ENCODE measurements around the gene SLC9A2. TPM values are rescaled to one million over a fixed set of nuclear protein-coding genes. Genes with fewer than 3 reads are reported as not detected.

Gene SLC9A2
- total RNA-seq, 2 donors from 2014 or later, result not detected

DNA sequence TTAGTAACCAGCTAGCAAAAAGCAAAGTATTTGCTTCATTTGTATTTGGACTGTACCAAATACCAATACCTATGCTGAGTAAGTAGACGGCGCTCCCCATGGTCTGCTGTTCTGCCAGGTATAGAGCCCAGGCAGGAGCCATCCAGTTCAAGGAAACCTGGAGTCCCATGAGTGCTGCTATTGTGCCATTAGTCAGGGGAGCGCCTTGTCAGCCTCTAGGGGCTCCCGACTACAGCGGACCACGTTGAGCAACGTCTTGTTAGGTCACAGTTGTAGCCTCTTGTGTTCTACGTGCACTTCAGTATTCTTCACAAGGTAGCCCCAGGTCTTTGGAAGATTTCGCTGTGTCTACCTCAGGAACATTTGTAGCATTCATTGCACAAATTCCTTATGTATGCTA lies 21.6 kb upstream of the SLC9A2 start:
- H3K27me3 Mint-ChIP-seq, result peaks cover 20 to 42% of the 10 kb centered on the region in 2 donors
- no peaks in the 10 kb centered on the region for H3K9me3 Mint-ChIP-seq
- H3K4me3 Mint-ChIP-seq, result no peak overlapping the region
- peaks cover 10% of the 10 kb centered on the region for H3K36me3 Mint-ChIP-seq
- no peak overlapping the region for H3K27ac Mint-ChIP-seq
- H3K4me1 Mint-ChIP-seq (ENCODE audit: low read depth in 2 of 2), result peaks cover 14 to 19% of the 10 kb centered on the region in 2 donors
- ATAC-seq (no peak), DNase-seq (ENCODE audit: low spot score) (no peak)

DNA sequence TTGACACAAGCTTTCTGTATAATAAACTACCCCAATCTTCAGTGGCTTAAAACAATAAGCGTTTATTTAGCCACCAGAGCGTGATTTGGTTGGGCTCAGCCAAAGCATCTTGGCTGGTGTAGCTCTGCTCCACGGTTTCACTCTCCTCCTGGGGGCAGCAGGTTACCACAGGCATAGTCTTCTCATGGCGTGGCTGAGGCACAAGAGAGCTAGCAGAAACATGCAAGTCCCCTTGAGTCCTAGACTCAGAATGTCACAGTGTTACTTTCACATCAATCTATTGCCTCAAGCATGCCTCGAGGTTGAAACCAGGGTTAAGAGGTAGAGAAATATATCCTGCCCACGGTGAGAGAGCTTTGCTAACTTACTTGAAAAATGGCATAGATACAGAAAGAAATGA lies 19.9 kb upstream of the SLC9A2 start:
- ATAC-seq (no peak), DNase-seq (ENCODE audit: low spot score) (no peak)
- Mint-ChIP-seq H3K36me3 (peaks cover 10% of the 10 kb centered on the region), H3K27me3 (peaks cover 24 to 45% of the 10 kb centered on the region in 2 donors), H3K27ac (no peak overlapping the region), H3K4me1 (ENCODE audit: low read depth in 2 of 2) (peaks cover 14 to 19% of the 10 kb centered on the region in 2 donors), H3K9me3 (no peaks in the 10 kb centered on the region), H3K4me3 (no peak overlapping the region)

DNA sequence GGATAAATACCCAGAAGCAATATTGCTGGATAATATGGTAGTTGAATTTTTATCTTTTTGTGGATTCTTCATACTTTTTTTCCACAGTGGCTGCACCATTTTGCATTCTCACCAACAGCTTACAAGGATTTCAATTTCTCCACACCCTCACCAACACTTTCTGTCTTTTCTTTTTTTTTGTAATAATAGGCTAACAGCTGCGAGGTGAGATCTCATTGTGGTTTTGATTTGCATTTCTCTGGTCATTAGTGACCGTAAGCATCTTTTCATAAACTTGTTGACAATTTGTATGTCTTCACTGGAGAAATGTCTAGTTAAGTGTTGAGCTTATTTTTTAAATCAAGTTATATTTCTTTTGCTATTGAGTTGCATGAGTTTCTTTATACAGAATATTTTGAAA lies 17.6 kb upstream of the SLC9A2 start:
- no peak for DNase-seq (ENCODE audit: low spot score)
- peaks cover 17 to 40% of the 10 kb centered on the region in 2 donors for H3K27me3 Mint-ChIP-seq
- H3K36me3 Mint-ChIP-seq, result peaks cover 10% of the 10 kb centered on the region
- no peak overlapping the region for H3K27ac Mint-ChIP-seq
- H3K4me1 Mint-ChIP-seq (ENCODE audit: low read depth in 2 of 2), result peaks cover 14 to 19% of the 10 kb centered on the region in 2 donors
- no peaks in the 10 kb centered on the region for H3K9me3 Mint-ChIP-seq
- no peak for ATAC-seq
- H3K4me3 Mint-ChIP-seq, result no peak overlapping the region

DNA sequence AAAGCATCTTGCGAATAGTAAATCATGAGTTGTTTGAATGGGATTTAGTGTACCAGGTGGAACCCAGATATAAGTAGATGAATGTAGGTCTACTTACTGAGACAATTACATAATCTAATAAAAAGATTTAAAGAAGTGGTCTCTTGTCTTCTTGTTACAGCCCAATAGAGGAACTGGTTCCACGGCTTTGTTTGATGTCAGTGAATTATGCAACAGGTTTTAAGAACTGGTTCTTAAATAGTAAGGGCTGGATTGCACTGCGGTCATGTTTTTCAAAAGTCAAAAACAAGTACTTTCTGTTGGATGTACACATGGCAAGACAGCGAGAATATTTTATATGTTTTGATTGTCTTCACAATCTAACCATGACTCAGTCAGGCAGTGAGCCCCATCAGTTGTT lies 15.4 kb upstream of the SLC9A2 start:
- Mint-ChIP-seq H3K27ac (no peak overlapping the region), H3K36me3 (peaks cover 10% of the 10 kb centered on the region), H3K27me3 (peaks cover 17 to 37% of the 10 kb centered on the region in 2 donors), H3K9me3 (no peaks in the 10 kb centered on the region), H3K4me3 (no peak overlapping the region), H3K4me1 (ENCODE audit: low read depth in 2 of 2) (peaks cover 14 to 19% of the 10 kb centered on the region in 2 donors)
- DNase-seq (ENCODE audit: low spot score) (no peak), ATAC-seq (no peak)

DNA sequence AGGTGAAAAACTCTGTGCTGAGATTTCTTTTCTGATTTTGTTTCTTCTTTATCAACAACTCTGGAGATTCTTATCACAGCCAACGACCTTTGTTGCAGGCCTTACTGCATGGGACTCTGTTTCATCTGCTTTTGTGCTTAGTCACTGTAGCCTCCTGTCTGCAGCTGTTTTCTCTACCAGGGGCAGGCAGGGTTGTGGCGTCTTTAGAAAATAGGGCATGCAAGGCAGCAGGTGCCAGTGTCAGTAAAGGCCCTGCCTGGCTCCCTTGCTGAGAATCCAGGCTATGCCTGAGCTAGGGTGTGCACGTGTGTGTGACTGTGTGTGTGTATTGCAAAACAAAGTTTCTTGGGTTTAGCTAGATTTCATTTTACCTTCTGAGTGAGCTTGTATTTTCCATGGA lies 14.6 kb upstream of the SLC9A2 start:
- ATAC-seq, result no peak
- Mint-ChIP-seq H3K27ac (no peak overlapping the region), H3K4me3 (no peak overlapping the region), H3K9me3 (no peaks in the 10 kb centered on the region), H3K4me1 (ENCODE audit: low read depth in 2 of 2) (peaks cover 14 to 19% of the 10 kb centered on the region in 2 donors), H3K36me3 (peaks cover 10% of the 10 kb centered on the region), H3K27me3 (peaks cover 14 to 29% of the 10 kb centered on the region in 2 donors)
- DNase-seq (ENCODE audit: low spot score), result no peak

DNA sequence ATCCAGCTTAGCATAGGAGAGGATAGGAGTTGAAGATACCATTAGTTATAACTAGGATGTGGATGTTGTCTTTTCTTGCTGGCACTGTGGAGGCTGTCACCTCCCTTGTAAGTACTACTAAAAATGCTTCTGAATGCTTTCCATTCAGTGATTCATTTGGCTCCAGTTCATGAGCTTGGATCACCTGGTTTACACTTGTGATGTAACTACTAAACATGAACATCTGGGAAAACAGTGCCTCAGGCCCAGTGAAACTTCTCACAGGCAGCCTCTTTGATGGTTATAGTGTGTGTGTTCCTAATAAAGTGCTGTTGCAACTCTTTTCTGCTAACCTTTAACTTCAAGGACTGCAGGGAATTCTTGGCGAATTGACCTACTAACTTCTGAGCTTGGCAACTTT lies 13.0 kb upstream of the SLC9A2 start:
- H3K4me3 Mint-ChIP-seq, result no peak overlapping the region
- H3K27me3 Mint-ChIP-seq, result peaks cover 9 to 20% of the 10 kb centered on the region in 2 donors

DNA sequence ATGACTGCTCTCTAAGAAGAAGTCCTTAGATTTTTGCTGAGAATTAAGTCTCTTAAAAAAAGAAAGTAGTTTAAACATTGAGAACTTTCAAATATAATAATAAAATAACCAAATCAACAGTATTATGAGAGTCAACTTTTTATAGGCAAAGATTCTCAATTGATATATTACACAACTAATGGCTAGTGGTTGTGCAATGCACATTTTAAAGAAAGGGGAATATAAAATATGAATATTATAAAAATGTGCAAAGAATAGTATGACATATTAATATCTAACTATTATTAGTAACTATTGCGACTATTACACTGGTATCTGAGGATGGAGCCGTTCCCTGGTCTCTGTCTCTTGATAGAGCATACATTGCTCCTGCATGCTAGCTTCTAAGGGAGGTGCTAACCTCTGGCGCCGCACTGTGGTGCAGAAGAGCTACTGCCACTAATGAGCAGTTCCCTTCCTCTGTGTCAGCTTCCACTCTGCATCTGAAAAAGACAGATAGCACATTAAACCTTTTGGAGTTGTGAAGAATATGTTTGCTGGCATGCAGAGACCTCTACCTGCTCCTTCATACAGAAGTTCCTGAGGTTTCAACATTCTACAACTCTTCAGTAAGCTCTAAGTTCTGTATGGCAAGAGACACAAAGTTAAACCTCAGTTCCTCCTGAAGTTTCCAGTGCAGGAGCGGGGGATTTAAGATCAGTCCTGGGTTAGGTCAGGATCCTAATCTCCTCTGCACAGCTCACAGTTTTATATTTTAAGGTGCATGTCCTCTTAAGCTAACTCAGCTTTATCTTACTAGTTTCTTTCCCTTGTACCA lies 3.5 kb upstream of the SLC9A2 start:
- Mint-ChIP-seq H3K4me1 (ENCODE audit: low read depth in 2 of 2) (peaks cover 14 to 15% of the 10 kb centered on the region in 2 donors), H3K4me3 (no peak overlapping the region), H3K27me3 (peaks cover 33 to 41% of the 10 kb centered on the region in 2 donors), H3K9me3 (no peaks in the 10 kb centered on the region), H3K27ac (no peak overlapping the region), H3K36me3 (no peaks in the 10 kb centered on the region)
- DNase-seq (ENCODE audit: low spot score) (peak; percentile 71), ATAC-seq (peak; percentile 79 to 84)

More for the DNA sequence above, 13.0 kb upstream of the SLC9A2 start:
- Mint-ChIP-seq H3K27ac (no peak overlapping the region), H3K36me3 (peaks cover 4% of the 10 kb centered on the region), H3K4me1 (ENCODE audit: low read depth in 2 of 2) (peaks cover 10 to 15% of the 10 kb centered on the region in 2 donors), H3K9me3 (no peaks in the 10 kb centered on the region)
- ATAC-seq (no peak), DNase-seq (ENCODE audit: low spot score) (no peak)

DNA sequence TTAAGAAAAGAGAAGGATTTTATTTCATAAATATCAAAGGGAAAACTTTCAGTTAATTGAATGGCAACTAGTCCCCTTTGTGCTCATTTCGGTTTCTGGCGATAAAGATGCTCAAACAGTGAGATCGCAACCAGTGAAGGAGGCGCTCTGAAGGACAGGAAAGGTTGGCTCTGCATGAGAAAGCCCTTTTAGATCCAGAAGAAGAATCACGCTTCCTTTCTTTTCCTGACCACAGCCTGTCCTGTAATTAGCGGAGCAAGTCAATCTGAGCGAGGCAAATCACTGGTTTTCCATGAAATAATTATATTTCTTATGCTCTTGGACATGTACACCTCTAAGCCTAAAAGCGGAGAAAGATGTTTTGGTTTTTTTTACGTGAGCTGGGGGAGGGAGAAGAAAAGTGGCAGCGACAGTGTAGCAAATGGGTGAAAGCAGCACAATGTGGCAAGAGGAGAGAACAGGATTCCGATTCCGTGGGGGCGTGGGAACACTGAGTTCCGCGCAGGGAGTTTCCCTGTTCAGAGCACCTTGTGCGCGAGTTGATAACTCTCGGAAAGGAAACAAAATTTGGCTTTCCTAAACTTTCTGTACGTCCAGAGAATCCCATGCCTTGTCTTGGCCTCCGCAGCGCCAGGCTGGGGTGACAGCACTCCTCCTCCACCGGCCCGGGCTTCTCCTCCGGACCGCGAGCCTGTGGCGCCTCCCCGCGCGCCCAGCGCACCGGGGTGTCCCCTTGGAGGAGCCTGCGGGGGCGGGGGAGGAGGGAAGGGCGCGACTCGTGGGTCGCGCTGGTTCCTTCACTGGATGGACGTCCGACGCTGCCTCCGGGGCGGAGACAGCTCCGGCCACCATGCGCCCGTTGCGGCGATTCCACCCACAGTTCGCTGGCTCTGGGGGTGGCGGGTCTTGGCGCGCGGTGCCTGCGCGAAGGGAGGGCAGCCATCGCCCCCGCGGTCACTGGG lies 620 bp upstream of the SLC9A2 start:
- Mint-ChIP-seq H3K36me3 (no peaks in the 10 kb centered on the region), H3K27me3 (peaks cover 49 to 64% of the 10 kb centered on the region in 2 donors), H3K4me3 (peak overlapping the region; percentile 77), H3K4me1 (ENCODE audit: low read depth in 2 of 2) (peaks cover 14 to 15% of the 10 kb centered on the region in 2 donors), H3K27ac (no peak overlapping the region), H3K9me3 (no peaks in the 10 kb centered on the region)
- peak; percentile 51 to 63 for ATAC-seq
- no peak for DNase-seq (ENCODE audit: low spot score)

DNA sequence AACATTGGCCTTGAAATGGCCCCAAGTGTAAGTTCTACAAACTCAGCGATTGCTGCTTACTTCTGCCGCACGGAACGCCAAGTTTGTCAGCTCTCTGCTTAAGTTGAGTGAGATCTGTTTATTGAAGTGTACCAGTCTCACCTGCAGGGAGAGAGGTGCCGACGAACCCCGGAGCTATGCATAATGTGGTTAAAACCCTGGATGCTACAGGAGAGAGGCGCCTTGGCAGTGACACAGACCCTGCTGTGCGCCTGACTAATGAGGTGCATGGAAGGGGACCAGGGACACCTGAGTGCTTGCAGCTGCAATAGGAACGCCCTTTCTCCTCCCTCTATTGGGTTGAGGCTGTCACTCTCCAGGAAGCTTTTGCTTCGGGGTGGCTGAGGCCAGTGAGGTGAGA lies 979 bp downstream of the SLC9A2 start:
- no peak for DNase-seq (ENCODE audit: low spot score)
- H3K4me1 Mint-ChIP-seq (ENCODE audit: low read depth in 2 of 2), result peaks cover 14 to 15% of the 10 kb centered on the region in 2 donors
- no peaks in the 10 kb centered on the region for H3K9me3 Mint-ChIP-seq
- ATAC-seq, result no peak
- H3K27me3 Mint-ChIP-seq, result peaks cover 50 to 65% of the 10 kb centered on the region in 2 donors
- no peaks in the 10 kb centered on the region for H3K36me3 Mint-ChIP-seq
- H3K4me3 Mint-ChIP-seq, result peak overlapping the region; percentile 65
- H3K27ac Mint-ChIP-seq, result no peak overlapping the region

DNA sequence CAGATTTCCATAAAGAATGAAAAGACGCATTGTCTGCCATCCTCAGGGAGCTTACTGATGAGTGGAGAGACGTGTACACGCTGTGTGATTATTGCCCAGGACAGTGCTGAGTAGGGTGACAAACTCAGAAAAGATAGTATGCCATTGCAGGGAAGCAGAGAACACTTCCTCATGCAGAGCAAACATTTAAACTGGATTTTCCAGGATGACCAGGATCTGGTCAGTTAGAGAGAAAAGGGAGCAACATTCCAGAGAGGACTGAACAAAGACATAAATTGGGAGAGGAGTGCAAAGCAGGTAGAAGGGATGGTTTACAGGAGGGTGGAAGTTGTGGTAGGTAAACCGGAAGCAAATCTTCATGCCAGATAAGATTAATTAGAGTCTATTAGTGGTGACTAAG lies 2.3 kb downstream of the SLC9A2 start:
- no peak overlapping the region for H3K4me3 Mint-ChIP-seq
- H3K9me3 Mint-ChIP-seq, result no peaks in the 10 kb centered on the region
- H3K4me1 Mint-ChIP-seq (ENCODE audit: low read depth in 2 of 2), result peaks cover 13 to 14% of the 10 kb centered on the region in 2 donors
- peaks cover 47 to 63% of the 10 kb centered on the region in 2 donors for H3K27me3 Mint-ChIP-seq
- DNase-seq (ENCODE audit: low spot score) (no peak), ATAC-seq (no peak)
- no peak overlapping the region for H3K27ac Mint-ChIP-seq
- H3K36me3 Mint-ChIP-seq, result no peaks in the 10 kb centered on the region

DNA sequence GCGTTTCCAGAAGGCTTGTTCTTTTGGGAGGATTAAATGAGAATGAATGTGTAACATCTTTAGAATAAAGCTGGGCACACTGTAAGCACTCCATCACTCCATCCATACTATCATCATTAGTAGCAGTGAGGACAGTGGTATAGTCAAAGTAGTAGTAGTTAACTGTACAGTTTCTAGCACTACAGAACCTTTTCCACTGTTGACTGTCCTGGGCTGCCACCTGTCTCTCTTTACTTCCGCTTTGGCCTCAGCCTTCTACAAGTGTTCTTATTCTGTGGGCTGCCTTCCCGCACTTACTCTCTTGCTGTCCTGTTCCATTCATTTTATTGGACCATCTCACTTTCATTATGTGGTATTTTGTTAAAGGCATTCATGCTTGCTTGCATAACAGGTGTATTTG lies 3.3 kb downstream of the SLC9A2 start:
- Mint-ChIP-seq H3K4me3 (no peak overlapping the region), H3K27ac (no peak overlapping the region), H3K36me3 (no peaks in the 10 kb centered on the region), H3K4me1 (ENCODE audit: low read depth in 2 of 2) (peaks cover 13 to 14% of the 10 kb centered on the region in 2 donors), H3K27me3 (peaks cover 42 to 53% of the 10 kb centered on the region in 2 donors), H3K9me3 (no peaks in the 10 kb centered on the region)
- no peak for DNase-seq (ENCODE audit: low spot score)
- no peak for ATAC-seq

DNA sequence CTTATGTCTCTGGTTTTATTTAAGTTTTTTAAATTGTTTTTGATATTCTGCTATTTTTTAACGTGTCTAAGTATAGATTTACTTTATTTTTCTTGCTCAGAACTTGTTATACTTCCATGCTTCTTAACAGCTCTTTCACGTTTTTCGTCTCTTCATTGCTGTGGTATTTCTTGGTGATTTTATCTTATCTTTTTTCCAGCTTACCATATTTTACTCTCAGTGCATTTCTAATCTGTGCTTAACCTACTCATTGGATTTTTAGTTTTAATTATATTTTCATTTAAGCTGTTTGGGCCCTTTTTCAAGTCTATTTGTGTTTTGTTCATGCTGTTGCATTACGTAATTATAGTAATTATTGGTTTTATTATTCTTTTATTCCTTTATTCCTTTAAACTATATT lies 11.1 kb downstream of the SLC9A2 start:
- no peaks in the 10 kb centered on the region for H3K4me1 Mint-ChIP-seq (ENCODE audit: low read depth in 2 of 2)
- H3K4me3 Mint-ChIP-seq, result no peak overlapping the region
- DNase-seq (ENCODE audit: low spot score) (no peak), ATAC-seq (no peak)
- no peaks in the 10 kb centered on the region for H3K36me3 Mint-ChIP-seq
- no peak overlapping the region for H3K27ac Mint-ChIP-seq
- no peaks in the 10 kb centered on the region for H3K27me3 Mint-ChIP-seq
- H3K9me3 Mint-ChIP-seq, result no peaks in the 10 kb centered on the region

DNA sequence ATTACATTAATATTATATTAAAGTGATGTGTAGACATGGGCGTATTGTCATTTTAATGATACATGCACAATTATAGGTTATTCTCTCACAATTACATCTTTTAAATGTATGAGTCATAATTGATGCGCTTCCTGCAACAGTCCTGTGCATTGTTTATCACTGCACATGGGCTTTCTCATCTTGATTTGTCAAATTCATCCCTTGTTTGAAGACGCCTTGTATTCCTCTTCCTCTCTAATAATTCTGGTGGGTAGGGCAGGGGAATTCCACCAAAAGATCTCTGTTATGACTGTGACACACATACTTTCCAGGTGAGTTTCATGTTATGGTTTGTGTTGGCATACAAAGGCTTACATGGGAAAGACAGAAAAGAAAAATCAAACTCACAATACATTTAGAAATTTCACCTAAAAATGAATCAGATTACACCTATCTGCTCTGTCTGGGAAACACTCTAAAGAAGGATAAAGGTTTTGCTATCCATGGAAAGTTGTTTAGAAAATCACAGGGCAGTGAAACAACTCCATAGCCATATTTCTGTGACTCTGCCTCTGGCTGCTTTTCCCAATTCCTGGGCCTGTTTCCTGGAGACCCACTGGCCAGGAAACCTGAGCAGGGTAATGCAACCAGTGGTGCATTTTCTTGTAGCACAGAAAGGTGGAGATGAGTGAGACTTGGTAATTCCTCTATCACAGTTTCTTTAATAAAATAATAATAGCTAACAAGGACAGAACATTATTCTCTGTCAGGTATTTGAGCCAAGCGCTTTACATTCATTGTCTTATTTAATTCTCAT lies 13.2 kb downstream of the SLC9A2 start:
- H3K27ac Mint-ChIP-seq, result no peak overlapping the region
- no peaks in the 10 kb centered on the region for H3K9me3 Mint-ChIP-seq
- peaks cover 3 to 14% of the 10 kb centered on the region in 2 donors for H3K27me3 Mint-ChIP-seq
- ATAC-seq, result no peak
- no peak overlapping the region for H3K4me3 Mint-ChIP-seq
- no peak for DNase-seq (ENCODE audit: low spot score)
- H3K4me1 Mint-ChIP-seq (ENCODE audit: low read depth in 2 of 2), result no peaks in the 10 kb centered on the region
- no peaks in the 10 kb centered on the region for H3K36me3 Mint-ChIP-seq

Measured in natural killer cell treated with Interleukin-12 subunit alpha and Interleukin-12 subunit beta and Interleukin-15 and Interleukin-18, amount 100 ng/mL, for 72 hours (primary cell).